Measurements from ENCODE around the gene AFF3. TPM values are rescaled to one million over a fixed set of nuclear protein-coding genes. Genes with fewer than 3 reads are reported as not detected.

AFF3 gene
- polyA plus RNA-seq, 1 donor (not counting 4 experiments of a cell fraction or from before 2014, with no cell fraction given): not detected

GRCh38 chr2:100185516-100185915 lies 43.1 kb upstream of the AFF3 start:
- Histone ChIP-seq H3K27me3 (ENCODE audit: control insufficient read depth, extremely low read depth, insufficient read depth, low read length) (no peaks in the 10 kb centered on the region), H3K36me3 (ENCODE audit: control insufficient read depth in 2 of 2, extremely low read depth in 1 of 2, insufficient read depth in 2 of 2, low read length in 2 of 2) (no peaks in the 10 kb centered on the region), H3K79me2 (ENCODE audit: control insufficient read depth, insufficient read depth, low read length) (no peaks in the 10 kb centered on the region), H3K4me2 (ENCODE audit: control insufficient read depth, extremely low read depth, insufficient read depth, low read depth, low read length) (no peak overlapping the region), H2AFZ (ENCODE audit: control insufficient read depth, low read length) (no peak overlapping the region), H4K20me1 (ENCODE audit: control insufficient read depth, extremely low read depth, insufficient read depth, low read length) (no peaks in the 10 kb centered on the region), H3K27ac (ENCODE audit: control insufficient read depth, insufficient read depth, low read length) (no peak overlapping the region), H3K4me3 (ENCODE audit: control insufficient read depth in 2 of 3, extremely low read depth in 1 of 3, insufficient read depth in 2 of 3, low read depth in 1 of 3, low read length in 3 of 3) (no peak overlapping the region), H3K9ac (ENCODE audit: control insufficient read depth, extremely low read depth, insufficient read depth, low read length) (no peak overlapping the region), H3K4me1 (ENCODE audit: control insufficient read depth, extremely low read depth, insufficient read depth, low read length) (no peaks in the 10 kb centered on the region), H3K9me1 (ENCODE audit: control insufficient read depth, extremely low read depth, insufficient read depth, low read length) (no peaks in the 10 kb centered on the region), H3K9me3 (ENCODE audit: control insufficient read depth, low read depth, low read length) (no peaks in the 10 kb centered on the region)
- no peak for DNase-seq (ENCODE audit: low read depth, low spot score)
- FAIRE-seq: no peak
- TF ChIP-seq, protein P1, sequence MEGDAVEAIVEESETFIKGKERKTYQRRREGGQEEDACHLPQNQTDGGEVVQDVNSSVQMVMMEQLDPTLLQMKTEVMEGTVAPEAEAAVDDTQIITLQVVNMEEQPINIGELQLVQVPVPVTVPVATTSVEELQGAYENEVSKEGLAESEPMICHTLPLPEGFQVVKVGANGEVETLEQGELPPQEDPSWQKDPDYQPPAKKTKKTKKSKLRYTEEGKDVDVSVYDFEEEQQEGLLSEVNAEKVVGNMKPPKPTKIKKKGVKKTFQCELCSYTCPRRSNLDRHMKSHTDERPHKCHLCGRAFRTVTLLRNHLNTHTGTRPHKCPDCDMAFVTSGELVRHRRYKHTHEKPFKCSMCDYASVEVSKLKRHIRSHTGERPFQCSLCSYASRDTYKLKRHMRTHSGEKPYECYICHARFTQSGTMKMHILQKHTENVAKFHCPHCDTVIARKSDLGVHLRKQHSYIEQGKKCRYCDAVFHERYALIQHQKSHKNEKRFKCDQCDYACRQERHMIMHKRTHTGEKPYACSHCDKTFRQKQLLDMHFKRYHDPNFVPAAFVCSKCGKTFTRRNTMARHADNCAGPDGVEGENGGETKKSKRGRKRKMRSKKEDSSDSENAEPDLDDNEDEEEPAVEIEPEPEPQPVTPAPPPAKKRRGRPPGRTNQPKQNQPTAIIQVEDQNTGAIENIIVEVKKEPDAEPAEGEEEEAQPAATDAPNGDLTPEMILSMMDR (optimal IDR thresholded peaks at IDR 0.05 in 1 of 3, IDR thresholded peaks at IDR 0.05 in 1 of 3, conservative IDR thresholded peaks at IDR 0.05 in 1 of 3; ENCODE audit: extremely low read depth in 1 of 3, insufficient read depth in 2 of 3, low read length in 3 of 3): no peak
- TF ChIP-seq EZH2 (IDR thresholded peaks at IDR 0.05; ENCODE audit: low read length): no peak
- dilution Hi-C loops (cut with MboI; ENCODE audit: extremely low pct_ligation_motif_present, low sequenced_read_pairs): no loop called here

DNA sequence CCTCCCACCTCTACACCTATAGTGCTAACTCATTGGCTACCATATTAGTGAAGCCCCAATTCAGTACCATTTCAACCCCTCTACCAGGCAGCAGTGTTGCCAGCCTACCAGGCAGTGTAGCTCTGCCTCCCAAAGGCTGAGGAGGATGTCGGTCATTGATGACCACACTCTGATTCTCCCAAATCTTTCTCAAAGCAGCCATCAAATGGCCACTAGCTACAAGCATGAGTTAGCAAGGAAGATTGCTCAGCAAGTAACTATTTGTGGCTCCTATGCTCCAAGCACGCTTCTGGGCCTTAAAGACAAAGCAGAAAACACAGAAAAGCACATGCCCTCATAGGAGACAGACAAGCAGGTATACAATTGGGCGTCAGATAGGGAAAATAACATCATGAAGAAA lies 42.7 kb upstream of the AFF3 start:
- no peak for FAIRE-seq
- no peak for TF ChIP-seq EZH2 (IDR thresholded peaks at IDR 0.05; ENCODE audit: low read length)
- TF ChIP-seq, protein P1 (optimal IDR thresholded peaks at IDR 0.05 in 1 of 3, IDR thresholded peaks at IDR 0.05 in 1 of 3, conservative IDR thresholded peaks at IDR 0.05 in 1 of 3; ENCODE audit: extremely low read depth in 1 of 3, insufficient read depth in 2 of 3, low read length in 3 of 3): no peak

More for the DNA sequence above, 42.7 kb upstream of the AFF3 start:
- dilution Hi-C loops (cut with MboI; ENCODE audit: extremely low pct_ligation_motif_present, low sequenced_read_pairs): no loop called here
- Histone ChIP-seq H3K9ac (ENCODE audit: control insufficient read depth, extremely low read depth, insufficient read depth, low read length) (no peak overlapping the region), H2AFZ (ENCODE audit: control insufficient read depth, low read length) (no peak overlapping the region), H4K20me1 (ENCODE audit: control insufficient read depth, extremely low read depth, insufficient read depth, low read length) (no peaks in the 10 kb centered on the region), H3K27ac (ENCODE audit: control insufficient read depth, insufficient read depth, low read length) (no peak overlapping the region), H3K36me3 (ENCODE audit: control insufficient read depth in 2 of 2, extremely low read depth in 1 of 2, insufficient read depth in 2 of 2, low read length in 2 of 2) (no peaks in the 10 kb centered on the region), H3K9me1 (ENCODE audit: control insufficient read depth, extremely low read depth, insufficient read depth, low read length) (no peaks in the 10 kb centered on the region), H3K9me3 (ENCODE audit: control insufficient read depth, low read depth, low read length) (no peaks in the 10 kb centered on the region), H3K4me2 (ENCODE audit: control insufficient read depth, extremely low read depth, insufficient read depth, low read depth, low read length) (no peak overlapping the region), H3K79me2 (ENCODE audit: control insufficient read depth, insufficient read depth, low read length) (no peaks in the 10 kb centered on the region), H3K4me3 (ENCODE audit: control insufficient read depth in 2 of 3, extremely low read depth in 1 of 3, insufficient read depth in 2 of 3, low read depth in 1 of 3, low read length in 3 of 3) (no peak overlapping the region), H3K4me1 (ENCODE audit: control insufficient read depth, extremely low read depth, insufficient read depth, low read length) (no peaks in the 10 kb centered on the region), H3K27me3 (ENCODE audit: control insufficient read depth, extremely low read depth, insufficient read depth, low read length) (no peaks in the 10 kb centered on the region)
- no peak for DNase-seq (ENCODE audit: low read depth, low spot score)

Measured in keratinocyte (primary cell).